GM21825 (cell line): Measurements from ENCODE around the gene DIP2C.
"Not testable (repeated sequence)": the region's sequence is repeated elsewhere in the genome, so short reads cannot be mapped to it uniquely, and the experiment has no call there.

ENCODE experiments used
- ATAC-seq: cut with Tn5 transposase; IDR thresholded peaks from one replicate; pipeline ENCODE4 v1.9.1; 2021; ENCODE audit warnings: mild to moderate bottlenecking, moderate library complexity; ENCODE audit not compliant: unreplicated experiment

DIP2C gene

DNA sequence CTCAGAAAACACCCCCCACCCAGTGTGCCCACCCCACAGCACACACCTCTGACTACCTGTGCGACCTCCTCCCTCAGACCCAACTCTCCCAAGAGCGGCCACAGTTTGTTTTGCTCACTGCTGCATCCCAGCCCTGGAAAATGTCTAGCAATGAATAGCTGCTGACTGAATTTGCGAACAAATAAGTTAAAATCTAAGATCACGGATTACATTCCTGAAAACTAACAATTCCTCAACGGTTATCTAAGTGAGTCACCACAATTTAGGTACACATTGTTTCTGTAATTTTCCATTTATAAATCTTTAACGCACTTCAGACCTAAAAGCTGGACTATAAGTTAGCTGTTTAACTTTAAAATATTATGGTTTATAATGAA, 319.0 kb downstream of the DIP2C start:
- ATAC-seq = no peak

DNA sequence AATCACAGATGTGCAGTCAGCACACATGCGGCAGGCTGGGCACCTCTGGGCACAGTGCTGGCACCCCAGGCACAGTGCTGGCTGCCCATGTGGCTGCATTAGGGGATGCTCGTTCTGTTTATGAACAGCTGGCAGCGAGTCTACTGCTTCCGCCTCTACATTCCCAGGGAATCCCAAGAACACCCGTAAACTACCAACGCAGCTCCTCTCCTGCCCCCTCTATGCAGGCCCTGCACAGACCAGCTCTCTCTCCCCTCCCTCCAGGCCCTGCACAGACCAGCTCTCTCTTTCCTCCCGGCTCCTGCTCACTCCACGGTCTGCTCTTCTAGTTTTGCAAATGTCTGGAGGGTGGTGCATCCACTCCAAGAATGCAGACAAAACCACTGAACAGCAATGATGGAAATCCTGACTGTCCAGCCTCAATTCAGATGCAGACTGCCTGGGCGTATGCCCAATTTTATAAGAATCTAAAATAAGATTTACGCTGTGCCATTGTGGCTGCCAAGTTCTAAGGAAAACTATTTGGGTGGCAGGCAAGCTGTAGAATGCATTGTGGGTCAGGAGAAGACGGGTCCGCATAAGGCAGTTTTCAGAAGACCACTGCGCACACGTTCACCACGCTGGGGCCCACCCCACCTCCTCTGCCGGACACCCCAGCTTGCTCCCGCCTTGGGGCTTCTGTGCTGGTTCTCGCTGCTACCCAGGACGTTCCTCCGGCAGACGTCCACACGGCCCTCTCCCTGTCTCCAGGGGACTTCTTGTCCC, 319.6 kb downstream of the DIP2C start:
- no peak for ATAC-seq

DNA sequence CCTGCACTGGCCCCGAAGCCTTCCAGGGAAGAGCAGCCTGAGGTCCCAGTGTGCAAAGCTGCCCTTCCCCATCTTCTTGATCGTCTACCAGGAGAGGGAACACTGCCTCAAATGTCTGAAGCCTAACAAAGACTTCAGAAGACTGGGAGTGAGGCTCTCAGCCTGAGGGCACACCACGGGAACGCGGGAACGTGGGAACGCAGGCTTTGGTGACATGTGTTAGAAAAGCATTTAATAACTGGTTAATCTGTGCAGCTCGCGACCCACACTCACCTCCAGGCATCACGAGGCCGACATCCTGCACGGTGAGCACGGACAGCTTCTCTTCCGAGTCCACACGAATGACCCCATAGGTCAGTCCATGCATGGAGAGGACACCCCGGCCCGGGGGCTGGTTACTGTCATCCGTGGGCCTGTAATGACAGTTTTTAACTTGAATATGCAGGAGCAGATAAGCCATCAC, 320.2 kb downstream of the DIP2C start:
- no peak for ATAC-seq

DNA sequence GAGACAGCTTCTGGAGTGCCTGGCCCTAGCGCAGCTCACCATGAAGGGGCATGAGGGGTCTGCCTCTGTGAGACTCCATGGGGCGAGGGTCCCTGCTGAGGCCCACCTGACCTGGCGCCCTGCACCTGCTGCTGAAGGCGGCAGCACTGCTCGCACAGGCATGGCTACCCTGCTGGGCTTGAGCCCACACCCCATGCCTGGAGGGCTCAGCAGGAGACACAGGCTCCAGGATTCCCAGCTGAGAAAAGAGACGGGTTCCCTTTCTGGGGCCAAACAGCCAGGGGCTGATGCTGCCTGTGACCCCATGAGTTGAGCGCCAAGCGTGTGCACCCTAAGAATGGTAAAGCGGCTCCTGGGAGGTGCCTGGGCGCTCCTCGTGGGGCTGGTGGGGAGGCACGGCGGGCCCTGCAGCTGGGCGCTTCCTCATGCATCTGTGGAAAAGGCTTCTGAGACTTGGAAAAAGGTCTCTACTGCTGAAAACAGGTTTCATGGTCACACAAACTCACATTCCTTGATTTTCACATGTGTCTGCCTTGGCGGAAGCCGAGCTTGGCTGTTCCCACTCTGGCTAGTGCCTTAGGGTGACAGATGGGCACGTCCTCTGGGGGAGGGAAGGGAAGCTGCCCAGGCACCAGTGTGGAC, 320.8 kb downstream of the DIP2C start:
- ATAC-seq = no peak

DNA sequence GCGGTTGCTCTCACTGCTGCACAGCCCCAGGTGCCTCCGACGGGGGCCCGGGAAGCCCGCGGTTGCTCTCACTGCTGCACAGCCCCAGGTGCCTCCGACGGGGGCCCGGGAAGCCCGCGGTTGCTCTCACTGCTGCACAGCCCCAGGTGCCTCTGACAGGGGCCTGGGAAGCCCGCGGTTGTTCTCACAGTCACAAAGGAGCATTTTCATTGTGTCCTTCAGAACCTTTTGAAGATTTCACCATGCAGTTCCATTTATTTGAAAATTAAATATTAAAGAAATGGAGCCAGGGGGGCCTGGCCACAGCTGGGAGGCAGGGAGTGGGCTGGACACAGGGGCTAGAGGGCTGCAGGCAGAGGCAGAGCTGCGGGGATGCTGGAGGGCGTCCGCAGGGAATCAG, 321.4 kb downstream of the DIP2C start:
- ATAC-seq = not testable (repeated sequence)

DNA sequence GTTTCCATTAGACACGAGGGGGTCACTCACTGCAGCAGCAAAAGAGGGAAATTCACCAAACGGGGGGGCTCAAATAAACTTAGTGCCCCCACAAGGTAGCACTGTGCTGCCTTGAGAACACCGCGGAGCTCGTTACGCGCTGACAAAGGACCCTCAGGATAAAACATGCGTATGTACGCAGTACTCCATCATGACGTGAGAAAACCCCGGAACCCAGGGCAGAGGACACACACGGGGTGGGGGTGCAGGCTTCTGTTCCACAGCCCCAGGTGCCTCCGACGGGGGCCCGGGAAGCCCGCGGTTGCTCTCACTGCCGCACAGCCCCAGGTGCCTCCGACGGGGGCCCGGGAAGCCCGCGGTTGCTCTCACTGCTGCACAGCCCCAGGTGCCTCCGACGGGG, 321.8 kb downstream of the DIP2C start:
- no peak for ATAC-seq

DNA sequence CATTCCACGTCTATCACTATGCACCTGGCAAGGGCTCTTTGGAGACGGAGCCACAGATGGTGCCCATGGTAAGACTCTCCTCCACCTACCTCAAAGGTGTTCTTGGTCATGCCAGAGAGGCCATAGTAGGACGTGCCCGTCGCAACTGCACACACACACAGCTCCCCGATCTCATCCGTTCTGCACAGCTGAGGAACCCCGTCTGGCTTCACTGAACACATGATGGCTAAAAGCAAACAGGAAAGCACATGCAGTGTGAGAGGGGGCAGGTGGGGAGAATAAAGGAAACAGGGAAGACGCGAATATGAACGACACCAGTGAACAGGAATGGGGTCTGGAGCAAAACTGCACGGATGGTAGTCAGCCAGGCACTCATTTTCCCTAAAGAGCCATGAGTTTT, 323.3 kb downstream of the DIP2C start:
- ATAC-seq = no peak

DNA sequence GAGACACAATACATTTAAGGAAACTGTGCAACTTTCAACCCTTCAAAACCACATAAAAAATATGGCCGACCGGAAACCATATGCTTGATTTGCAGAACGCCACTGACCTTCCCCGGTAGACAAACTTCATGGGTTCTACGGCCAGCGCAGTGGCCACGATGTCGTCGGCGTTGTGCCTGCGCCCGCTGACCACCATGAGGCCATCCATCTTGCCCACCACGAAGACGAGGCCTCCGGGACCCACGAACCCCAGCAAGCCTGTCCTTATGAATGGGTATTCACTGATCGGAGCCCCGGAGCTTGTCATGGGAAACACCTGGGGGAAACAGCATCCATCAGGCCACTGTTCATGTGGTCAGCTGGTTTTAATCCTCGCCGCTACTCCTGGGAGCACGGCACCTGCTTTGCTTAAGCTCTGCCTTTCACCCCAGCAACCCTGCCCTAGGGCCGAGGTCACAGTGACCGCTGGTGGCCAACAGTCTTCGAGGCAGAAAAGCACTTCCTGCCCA, 325.1 kb downstream of the DIP2C start:
- ATAC-seq = no peak

DNA sequence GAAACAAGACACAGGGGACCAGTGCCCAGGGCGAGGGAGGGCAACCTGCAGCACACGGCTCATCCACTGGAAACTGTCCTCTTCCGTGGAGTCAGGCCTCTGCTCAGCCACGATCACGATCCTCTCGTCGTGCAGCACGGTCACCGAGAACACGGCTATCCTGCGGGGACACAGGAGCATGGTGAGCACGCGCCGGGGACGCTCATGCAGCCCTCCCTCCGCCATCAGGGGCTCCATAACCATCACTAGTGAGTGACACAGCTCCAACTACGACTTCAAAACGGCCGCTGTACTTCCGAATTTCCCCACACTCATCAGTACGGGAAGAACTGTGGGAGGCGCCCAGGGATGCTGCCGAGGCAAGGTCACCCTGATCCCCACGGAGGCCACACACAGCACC, 326.3 kb downstream of the DIP2C start:
- no peak for ATAC-seq

DNA sequence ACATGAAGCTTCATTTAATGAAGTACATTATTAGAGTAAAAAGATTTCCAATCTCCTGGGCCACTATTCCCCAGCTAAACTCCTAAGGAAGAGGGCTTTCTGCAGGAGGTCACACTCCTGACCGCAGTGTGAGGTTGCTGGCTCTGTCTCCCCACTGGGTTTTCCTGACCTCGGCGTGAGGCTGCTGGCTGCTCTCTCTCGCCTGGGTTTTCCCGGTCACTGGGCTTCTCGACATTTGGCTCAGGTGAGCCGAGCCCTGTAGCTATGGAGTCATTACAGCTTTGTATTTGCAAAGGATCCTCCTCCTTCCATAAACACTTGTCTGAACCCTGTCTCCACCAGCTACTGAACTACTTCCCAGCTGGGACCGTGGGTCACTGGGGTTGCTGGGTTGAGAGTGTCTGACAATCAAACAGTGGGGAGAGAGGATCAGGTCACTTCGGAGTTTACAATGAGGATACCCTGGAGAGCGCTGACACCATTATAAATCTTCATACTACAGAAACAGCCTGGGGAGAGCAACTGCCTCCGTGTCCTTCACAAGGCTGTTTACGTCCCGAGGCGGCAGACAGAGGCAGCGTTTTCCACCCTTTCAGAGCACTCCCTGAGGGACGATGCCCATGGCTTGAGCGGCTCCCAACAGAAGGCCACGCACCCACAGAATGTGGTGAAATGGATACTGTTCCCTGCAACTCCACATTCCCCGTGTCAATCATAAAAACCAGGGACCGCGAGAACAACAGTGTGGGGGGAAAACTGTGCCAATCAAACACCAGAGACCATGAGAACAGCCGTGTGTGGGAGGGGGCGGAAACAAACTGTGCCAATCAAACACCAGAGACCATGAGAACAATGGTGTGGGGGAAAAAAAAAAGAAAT, 328.0 kb downstream of the DIP2C start:
- no peak for ATAC-seq

DNA sequence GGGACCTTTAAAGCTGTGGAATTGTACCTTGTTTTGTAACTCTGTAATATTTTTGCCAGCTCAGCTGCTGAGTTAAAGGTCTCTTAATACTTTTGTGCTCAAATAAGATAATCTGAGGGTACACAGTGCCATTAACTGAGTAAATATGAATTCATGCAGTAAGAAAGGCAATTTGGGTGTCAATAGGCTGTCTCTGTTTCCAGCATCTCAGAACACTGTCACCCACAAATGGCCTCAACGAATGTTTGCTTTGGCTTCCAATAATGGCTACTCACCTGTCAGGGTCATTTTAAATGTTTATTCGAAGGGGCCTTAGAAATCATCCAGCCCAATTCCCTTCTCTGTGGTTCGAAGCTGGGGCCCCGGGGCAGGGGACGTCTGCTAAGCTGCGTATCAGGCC, 328.8 kb downstream of the DIP2C start:
- ATAC-seq = no peak

DNA sequence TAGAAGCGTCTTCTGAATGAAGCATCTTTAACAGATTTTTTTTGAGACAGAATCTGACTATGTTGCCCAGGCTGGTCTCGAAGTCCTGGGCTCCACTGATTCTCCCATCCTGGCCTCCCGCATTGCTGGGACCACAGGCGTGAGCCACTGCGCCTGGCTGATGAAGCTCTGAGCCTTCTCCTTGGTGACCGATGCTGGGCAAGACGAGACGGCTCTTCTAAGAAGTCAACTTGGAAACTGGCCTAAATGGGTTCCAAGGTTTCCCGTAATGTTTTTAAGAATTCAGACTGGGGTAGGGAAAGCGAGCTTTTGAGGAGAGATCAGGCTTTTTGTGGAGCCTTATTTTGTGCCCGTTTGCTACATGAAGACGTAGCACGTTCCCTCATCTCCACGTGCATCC, 329.7 kb downstream of the DIP2C start:
- ATAC-seq = no peak

DNA sequence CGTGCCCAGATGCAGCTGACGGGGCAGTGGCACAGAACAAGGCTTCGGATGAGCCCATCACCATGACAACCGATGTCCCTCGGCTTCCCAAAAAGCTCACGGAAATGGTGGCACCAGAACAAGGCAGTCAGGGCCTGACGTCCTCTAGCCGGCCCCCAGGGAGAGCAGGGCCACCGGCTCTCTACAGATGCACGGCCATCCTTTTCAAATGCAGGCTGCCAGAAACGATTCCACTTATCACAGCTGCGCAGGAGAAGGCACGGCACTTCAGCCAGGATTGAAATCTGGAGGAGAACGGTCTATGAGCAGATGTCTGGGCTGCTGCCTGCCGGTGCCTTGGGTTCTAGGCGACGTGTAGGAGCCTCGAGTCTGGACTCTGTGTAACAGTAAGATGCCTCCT, 330.4 kb downstream of the DIP2C start:
- ATAC-seq = no peak

DNA sequence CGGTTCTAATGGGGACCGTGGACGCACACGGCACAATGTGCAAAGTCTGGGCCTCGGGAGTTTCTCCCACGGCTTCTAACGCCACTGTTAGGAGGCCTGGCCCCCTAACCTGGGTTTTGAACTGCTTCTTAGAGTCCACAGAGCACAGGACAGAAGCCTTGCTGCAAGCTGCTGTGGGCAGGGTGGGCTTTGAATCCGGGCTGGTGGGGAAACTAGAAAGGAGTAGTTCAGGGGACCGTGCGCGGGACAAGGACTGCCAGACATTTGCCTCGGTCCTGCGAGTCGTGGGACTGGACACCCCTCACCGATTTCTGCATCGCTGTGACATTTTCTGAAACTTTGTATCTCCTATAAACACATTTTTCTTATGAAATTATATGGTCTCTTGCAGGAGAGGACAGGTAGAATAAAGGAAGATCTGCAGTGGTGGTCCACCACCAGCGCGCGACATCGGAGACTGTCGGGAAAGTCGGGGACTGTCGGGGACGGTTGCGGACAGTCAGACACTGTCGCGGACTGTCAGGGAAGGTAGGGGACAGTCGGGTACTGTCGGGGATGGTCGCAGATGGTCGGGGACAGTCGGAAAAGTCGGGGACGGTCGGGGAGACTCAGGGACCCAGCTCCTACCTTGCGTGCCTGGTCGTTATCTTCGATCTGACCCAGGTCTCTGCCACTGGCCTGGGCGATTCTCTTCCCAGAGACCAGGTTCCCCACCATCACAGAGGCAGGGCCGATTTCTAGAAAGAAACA, 332.1 kb downstream of the DIP2C start:
- no peak for ATAC-seq

DNA sequence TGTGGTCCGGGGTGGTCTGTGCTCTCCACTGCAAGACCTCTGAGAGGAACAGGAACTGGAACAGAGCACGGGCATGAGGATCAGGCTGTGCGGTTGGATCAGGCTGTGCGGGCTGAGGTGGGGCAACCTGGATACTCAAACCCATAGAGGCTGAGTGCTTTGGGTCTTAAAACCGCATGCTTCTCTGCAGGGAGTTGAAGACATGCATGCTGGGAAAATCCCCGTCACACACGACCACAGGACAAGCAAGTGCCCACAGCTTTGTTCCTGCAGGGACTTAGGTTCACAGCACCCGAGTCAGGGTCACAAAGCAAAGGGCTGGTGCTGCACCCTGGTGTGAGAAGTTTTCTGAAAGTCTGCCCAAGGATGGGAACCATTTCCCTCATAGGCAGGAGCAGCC, 333.0 kb downstream of the DIP2C start:
- ATAC-seq = no peak

DNA sequence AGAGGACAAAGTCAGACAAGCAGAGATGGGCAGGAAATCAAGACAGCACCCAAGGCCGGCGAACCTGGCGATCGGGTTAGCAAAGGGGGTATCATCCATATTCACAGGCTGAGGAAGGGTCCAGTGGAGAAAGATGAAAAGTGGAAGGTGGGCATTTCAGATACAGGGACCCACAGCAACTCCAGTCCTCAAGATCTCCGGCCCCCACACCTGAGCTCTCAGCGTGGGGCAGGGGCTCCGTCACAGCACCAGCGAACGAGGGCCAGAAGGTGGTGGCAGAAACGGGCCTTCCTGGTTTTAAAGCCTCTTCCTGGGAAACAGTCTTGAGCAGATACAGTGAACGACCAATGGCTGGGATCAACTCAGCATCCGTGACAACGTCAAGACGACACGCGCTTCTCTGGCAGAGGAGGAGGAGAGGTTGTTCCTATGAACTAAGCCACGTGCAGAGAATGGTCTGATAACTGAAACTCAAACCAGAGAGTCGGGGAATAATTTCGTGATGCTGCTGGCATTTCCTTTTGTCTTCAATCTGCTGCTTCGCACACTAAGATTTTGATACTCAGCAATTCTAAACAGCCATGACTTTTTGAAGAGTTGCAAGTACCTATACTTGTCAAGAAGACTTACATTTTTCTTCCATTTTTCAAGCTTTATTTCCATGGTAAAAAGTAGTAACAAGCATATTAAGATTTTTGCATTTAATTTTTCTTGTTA, 334.4 kb downstream of the DIP2C start:
- no peak for ATAC-seq

DNA sequence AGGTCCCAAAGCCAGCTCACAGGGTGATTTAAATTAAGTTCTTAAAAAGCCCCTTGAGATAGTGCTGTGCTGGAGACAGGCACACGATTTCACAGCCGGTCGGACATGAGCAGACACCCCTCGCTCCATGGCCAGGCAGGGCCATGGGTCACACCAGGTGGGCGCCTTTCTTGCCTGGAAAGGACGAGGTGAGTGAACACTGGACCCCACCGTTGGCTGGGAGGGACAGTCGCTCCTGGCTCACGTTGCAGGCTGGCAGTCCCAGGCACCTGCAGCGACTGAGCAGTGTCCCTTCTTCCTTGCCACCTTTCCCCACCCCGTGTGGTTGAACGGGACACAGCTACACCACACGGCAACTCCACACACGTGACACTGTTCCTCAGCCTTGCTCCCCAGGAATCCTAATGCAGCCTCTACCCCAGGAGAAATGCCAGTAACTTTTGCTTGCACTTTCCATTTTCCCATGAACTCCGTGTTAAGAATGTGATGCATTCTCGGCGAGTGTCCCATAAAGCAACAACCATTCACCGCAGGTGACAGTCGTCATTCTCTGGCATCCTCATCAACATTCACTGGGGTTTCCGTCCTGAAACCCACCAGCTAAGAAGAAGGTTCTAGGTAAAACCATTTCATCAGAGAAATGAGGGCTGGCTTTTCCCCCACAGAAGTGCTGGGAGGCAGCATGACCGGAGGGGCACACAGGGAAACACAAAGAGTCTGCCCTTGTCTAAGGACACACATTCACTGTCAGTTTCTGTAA, 336.8 kb downstream of the DIP2C start:
- ATAC-seq = no peak

DNA sequence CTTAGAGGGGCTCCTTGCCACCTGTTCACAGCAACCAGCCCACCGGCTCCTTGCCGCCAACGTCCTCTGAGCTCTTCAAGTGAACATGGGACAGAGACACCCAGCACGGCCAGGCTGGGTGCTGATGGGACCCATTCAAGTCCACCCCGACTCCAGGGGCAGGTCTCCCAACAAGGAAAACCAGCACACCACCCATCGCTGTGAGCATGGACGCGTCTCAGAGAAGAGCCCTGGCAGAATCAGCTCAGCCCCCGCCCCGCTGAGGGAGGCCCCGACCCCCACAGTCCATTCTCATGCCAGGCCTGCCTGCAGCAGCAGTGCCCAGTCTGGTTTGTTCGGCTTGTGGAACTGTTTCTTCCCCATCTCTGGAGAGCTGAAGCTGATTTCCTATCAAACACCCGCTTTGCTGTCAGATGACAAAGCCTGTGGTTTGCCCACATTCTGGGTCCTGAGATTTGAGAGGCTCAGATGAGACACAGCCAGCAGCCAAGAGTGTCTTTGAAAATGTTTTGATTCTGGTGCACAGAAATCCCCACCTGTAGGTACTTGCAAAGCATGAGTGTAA, 337.6 kb downstream of the DIP2C start:
- ATAC-seq = no peak

DNA sequence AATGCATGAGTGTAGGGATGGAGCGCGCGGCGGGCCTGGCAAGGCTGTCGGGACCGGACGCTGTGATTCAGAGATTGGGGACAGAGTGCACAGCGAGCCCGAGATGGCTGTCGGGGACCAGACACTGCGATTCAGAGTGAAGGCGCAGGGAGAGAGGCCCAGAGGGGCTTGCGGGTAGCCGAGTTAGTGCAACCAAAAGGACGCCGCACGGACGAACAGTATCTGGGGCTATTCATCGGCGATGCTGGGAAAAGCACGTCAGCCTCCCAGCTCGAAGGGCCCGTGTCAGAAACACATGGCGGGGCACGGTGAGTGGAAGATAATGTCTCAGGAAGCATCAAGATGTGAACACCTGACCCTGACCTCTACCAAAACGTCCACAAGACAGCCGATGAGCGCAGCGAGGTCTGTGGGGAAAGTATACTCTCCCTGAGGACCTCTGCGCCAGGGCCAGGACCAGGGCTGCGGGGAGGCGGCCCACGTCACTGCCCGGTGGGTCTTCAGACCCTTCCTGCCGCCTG, 338.4 kb downstream of the DIP2C start:
- ATAC-seq = no peak
